Ovary (tissue), 9 donors: ENCODE data around the gene POU6F2. TPM values are rescaled to one million over a fixed set of nuclear protein-coding genes. Genes with fewer than 3 reads are reported as not detected.

Experiments
- DNase-seq, 5 donors: peaks; one replicate each; pipeline ENCODE4 v3.0.0-alpha.2; 2019 to 2020
- H3K27ac ChIP-seq, 2 donors: fragments of 200-600 bp; one replicate each; pipeline versions ENCODE4 v1.5.1 to v1.8.0; 2019 to 2022
- H3K27me3 ChIP-seq: fragments of 200-600 bp; one replicate; pipeline ENCODE4 v1.8.0; 2022
- H3K36me3 ChIP-seq: fragments of 200-600 bp; sonication (generic); one replicate; pipeline ENCODE4 v1.5.1; 2019
- H3K4me1 ChIP-seq: one replicate; pipeline ENCODE4 v1.8.1; 2013; ENCODE audit warnings: mild to moderate bottlenecking, moderate library complexity; ENCODE audit not compliant: insufficient read depth
- H3K4me3 ChIP-seq: fragments of 200-600 bp; sonication (generic); one replicate; pipeline ENCODE4 v1.5.1; 2017
- H3K9me3 ChIP-seq, 2 donors: fragments of 200-600 bp in 1 of 2; sonication (generic) in 1 of 2; one replicate each; pipeline versions ENCODE4 v1.5.1 to v1.8.1; 2013 to 2019; ENCODE audit warnings: mild to moderate bottlenecking in 1 of 2, moderate library complexity in 1 of 2
- EP300 ChIP-seq: sonication (generic); formaldehyde crosslinking; IDR thresholded peaks from one replicate; pipeline ENCODE4 v1.6.1; 2017; ENCODE audit warnings: antibody characterized with exemption
- POLR2A ChIP-seq: fragments of 450-650 bp; IDR thresholded peaks from one replicate; pipeline ENCODE4 v1.6.1; 2017; ENCODE audit warnings: antibody characterized with exemption, mild to moderate bottlenecking, moderate library complexity
- WGBS, 3 donors: extraction: QIAGEN DNeasy Blood & Tissue Kit in 1 of 3; methylation state at CpG; one replicate each; pipeline versions ENCODE4 v1.1.5 to v1.1.7; 2013 to 2017; 5-methylcytosine and 5-hydroxymethylcytosine counted together
- intact Hi-C, 4 donors: fragments of 100-400 bp; cut with DNase I; formaldehyde crosslinking; loops; one replicate each; pipeline versions ENCODE4 v1.11.0 to v1.15.1; 2022 to 2023
- polyA plus RNA-seq, 2 donors: library from polyadenylated mRNA; stranded (reverse); fragments of 200-250 nt in 1 of 2; fragments of 350-450 nt in 1 of 2; fragmentation: Illumina TruSeq in 1 of 2; extraction: RNeasy Lipid Tissue Mini Kit (QIAGEN cat#74804) in 1 of 2; gene quantifications; one replicate each; pipeline ENCODE4 v1.2.3, GENCODE V29; 2013 to 2014
- total RNA-seq, 7 donors: library from RNA; depleted of rRNA in 2 of 7; stranded (reverse); fragments of >200 nt in 2 of 7; fragmentation: NEBNext Ultra II Directional in 3 of 7; extraction: Animal tissue kit (Norgen Biotek cat#: 25700) in 3 of 7; gene quantifications; one replicate each; pipeline versions ENCODE4 v1.1.0 to v1.2.4, GENCODE V29; 2016 to 2023
- TF ChIP-seq, protein P1 (sequence below), 3 donors: fragments of 450-650 bp in 2 of 3; fragments of 200-600 bp in 1 of 3; IDR thresholded peaks; one replicate each; pipeline versions ENCODE4 v1.5.1 to v1.8.0; 2016 to 2022; ENCODE audit warnings: antibody characterized with exemption in 3 of 3, mild to moderate bottlenecking in 1 of 3
- donor health status: DM: no; HTN: no; CAD: no; lungs with moderate emphysema.
- donor health status: DM: no; HTN: no; CAD: no.
- donor health status: Bipolar disorder and iron deficiency.
- donor health status: DM: yes; HTN: yes; CAD: no.
- donor health status: DM: no; HTN: no; CAD: no.
- donor health status: DM: yes; HTN: yes; CAD: no.

The POU6F2 gene
- total and polyA plus RNA-seq, 9 donors, result 0.17 to 2.0 (median 0.61) TPM

DNA sequence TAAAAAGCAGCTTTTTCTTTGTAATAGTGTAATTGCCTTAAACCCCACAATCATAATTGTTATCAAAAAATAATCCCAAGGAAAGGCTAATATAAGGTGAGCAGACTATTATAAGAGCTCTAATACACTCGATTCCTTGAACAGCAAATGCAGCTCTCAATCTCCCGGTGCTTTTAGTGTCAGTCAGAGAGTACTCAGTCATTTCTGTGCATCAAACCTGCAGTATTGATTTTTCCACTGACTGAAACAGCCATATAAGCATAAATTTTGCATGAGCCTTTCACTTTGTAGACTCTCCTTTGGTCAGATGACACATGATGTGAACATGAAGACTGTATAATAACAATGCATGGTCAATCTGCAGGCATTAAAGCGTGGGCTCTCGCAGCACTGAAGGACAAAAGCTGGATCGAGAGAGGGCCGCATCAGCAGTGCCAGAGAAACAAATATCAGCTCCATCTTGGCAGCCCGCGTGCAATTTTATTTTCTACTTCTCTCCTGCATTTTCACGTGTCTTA, 272.0 kb downstream of the POU6F2 start:
- intact Hi-C loops, result loop anchor here in 2 of 4 donors (5.0 kb wide), 2 partner anchors 452 to 797 kb away; no protein-coding TSS in a partner anchor
- Histone ChIP-seq H3K27me3 (no peaks in the 10 kb centered on the region), H3K9me3 (no peaks in the 10 kb centered on the region), H3K27ac (no peak overlapping the region), H3K36me3 (no peaks in the 10 kb centered on the region), H3K4me3 (no peak overlapping the region), H3K4me1 (no peaks in the 10 kb centered on the region)
- TF ChIP-seq, protein P1, sequence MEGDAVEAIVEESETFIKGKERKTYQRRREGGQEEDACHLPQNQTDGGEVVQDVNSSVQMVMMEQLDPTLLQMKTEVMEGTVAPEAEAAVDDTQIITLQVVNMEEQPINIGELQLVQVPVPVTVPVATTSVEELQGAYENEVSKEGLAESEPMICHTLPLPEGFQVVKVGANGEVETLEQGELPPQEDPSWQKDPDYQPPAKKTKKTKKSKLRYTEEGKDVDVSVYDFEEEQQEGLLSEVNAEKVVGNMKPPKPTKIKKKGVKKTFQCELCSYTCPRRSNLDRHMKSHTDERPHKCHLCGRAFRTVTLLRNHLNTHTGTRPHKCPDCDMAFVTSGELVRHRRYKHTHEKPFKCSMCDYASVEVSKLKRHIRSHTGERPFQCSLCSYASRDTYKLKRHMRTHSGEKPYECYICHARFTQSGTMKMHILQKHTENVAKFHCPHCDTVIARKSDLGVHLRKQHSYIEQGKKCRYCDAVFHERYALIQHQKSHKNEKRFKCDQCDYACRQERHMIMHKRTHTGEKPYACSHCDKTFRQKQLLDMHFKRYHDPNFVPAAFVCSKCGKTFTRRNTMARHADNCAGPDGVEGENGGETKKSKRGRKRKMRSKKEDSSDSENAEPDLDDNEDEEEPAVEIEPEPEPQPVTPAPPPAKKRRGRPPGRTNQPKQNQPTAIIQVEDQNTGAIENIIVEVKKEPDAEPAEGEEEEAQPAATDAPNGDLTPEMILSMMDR (IDR thresholded peaks at IDR 0.05), result no peak
- no peak for TF ChIP-seq EP300
- no peak for TF ChIP-seq POLR2A
- no peak for DNase-seq
- 91 to 95% (median 94%) methylated on average over 9 of the region's 9 CpGs for WGBS, 3 donors

DNA sequence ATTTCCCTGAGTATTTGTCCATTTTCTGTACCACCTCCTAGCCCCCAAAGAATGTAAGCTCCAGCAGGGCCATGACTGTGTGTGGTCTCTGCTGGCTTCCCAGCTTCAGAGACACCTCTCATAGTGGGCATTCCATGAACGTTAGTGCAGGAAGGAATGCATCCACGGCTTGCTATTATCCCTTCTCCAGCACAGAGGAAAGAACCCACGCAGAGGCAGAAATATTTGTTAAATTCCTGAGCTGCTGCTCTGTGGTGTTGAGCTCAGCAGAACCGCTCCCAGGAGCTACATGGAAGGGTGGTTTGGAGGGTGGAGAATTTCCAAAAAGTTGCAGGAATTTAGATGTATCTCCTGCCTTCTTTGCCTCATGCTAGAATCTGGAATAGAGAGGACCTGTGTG, 275.2 kb downstream of the POU6F2 start:
- no peak overlapping the region for H3K4me3 ChIP-seq
- H3K36me3 ChIP-seq, result no peaks in the 10 kb centered on the region
- 3 to 5% (median 4%) methylated on average over 4 of the region's 4 CpGs for WGBS, 3 donors
- H3K4me1 ChIP-seq, result no peaks in the 10 kb centered on the region
- H3K9me3 ChIP-seq, result no peaks in the 10 kb centered on the region
- intact Hi-C loops, result loop anchor here in 2 of 4 donors (5.0 kb wide), 2 partner anchors 456 to 801 kb away; no protein-coding TSS in a partner anchor
- H3K27ac ChIP-seq, result no peak overlapping the region
- H3K27me3 ChIP-seq, result no peaks in the 10 kb centered on the region
- DNase-seq, result no peak
- TF ChIP-seq, protein P1 (IDR thresholded peaks at IDR 0.05), result no peak
- no peak for TF ChIP-seq POLR2A
- TF ChIP-seq EP300, result no peak

- Histone ChIP-seq H3K4me1 (no peaks in the 10 kb centered on the region), H3K9me3 (no peaks in the 10 kb centered on the region), H3K27me3 (no peaks in the 10 kb centered on the region), H3K36me3 (no peaks in the 10 kb centered on the region), H3K27ac (no peak overlapping the region), H3K4me3 (no peak overlapping the region)
- intact Hi-C loops, result no loop called here
- 71 to 74% (median 72%) methylated on average over 11 of the region's 11 CpGs for WGBS, 3 donors
- no peak for DNase-seq
- TF ChIP-seq EP300 (no peak), POLR2A (no peak)
- TF ChIP-seq, protein P1 (IDR thresholded peaks at IDR 0.05), result no peak
Observed at GRCh38 chr7:39259391-39260003, 281.8 kb downstream of the POU6F2 start.

DNA sequence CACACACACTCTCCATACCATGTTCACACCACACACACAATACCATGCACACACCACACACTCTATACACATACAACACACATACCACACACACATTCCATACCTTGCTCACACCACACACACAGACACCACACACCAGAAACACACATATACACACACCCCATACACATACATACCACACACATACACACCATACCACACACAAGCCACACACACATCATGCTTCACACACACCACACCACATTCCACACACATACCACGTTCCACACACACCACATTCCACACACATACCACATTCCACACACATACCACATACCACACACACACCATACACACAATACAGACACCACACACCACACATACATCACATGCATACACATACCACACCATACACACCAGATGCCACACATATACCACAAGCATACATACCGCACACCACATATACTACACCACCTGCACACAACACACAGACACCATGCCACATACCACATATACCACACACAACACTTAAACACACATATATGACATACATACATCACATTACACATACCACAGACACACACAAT, 282.7 kb downstream of the POU6F2 start:
- no peaks in the 10 kb centered on the region for H3K4me1 ChIP-seq
- no peaks in the 10 kb centered on the region for H3K27me3 ChIP-seq
- no peak overlapping the region for H3K4me3 ChIP-seq
- no peak overlapping the region for H3K27ac ChIP-seq
- H3K9me3 ChIP-seq, result no peaks in the 10 kb centered on the region
- 86 to 90% (median 90%) methylated on average over 2 of the region's 2 CpGs for WGBS, 3 donors
- no peaks in the 10 kb centered on the region for H3K36me3 ChIP-seq
- DNase-seq, result no peak
- no peak for TF ChIP-seq EP300
- TF ChIP-seq POLR2A, result no peak
- TF ChIP-seq, protein P1 (IDR thresholded peaks at IDR 0.05), result no peak
- intact Hi-C loops, result no loop called here
